Thyroid gland (tissue), 4 donors: ENCODE measurements around the gene SURF6. TPM values are rescaled to one million over a fixed set of nuclear protein-coding genes. Genes with fewer than 3 reads are reported as not detected.
"Not testable (repeated sequence)": the region's sequence is repeated elsewhere in the genome, so short reads cannot be mapped to it uniquely, and the experiment has no call there.

Experiments
- DNase-seq, 2 donors: peaks; one replicate each; pipeline ENCODE4 v3.0.0-alpha.2; 2019
- H3K27ac ChIP-seq, 3 donors: fragments of 200-600 bp; sonication (generic); 1 replicate in 2 of 3; 2 replicates in 1 of 3; pipeline ENCODE4 v1.5.1; 2016 to 2019; ENCODE audit warnings: mild to moderate bottlenecking in 1 of 3, moderate library complexity in 1 of 3
- H3K27me3 ChIP-seq: fragments of 200-600 bp; sonication (generic); one replicate; pipeline ENCODE4 v1.5.1; 2019
- H3K36me3 ChIP-seq, 2 donors: fragments of 200-600 bp; sonication (generic); one replicate each; pipeline ENCODE4 v1.5.1; 2016 to 2019
- H3K4me1 ChIP-seq, 2 donors: fragments of 200-600 bp; sonication (generic); one replicate each; pipeline ENCODE4 v1.5.1; 2017 to 2019
- H3K4me3 ChIP-seq, 3 donors: fragments of 200-600 bp; sonication (generic); replicated peaks in 1 of 3; 1 replicate in 2 of 3; 2 replicates in 1 of 3; pipeline ENCODE4 v1.5.1; 2016; ENCODE audit warnings: mild to moderate bottlenecking in 1 of 3
- H3K9me3 ChIP-seq: fragments of 200-600 bp; sonication (generic); one replicate; pipeline ENCODE4 v1.5.1; 2017
- CTCF ChIP-seq, 6 experiments: fragments of 200-600 bp in 3 of 6; fragments of 450-650 bp in 3 of 6; sonication (generic) in 3 of 6; IDR thresholded peaks; one replicate each; pipeline ENCODE4 v1.5.1; 2016 to 2019; ENCODE audit warnings: antibody characterized with exemption in 6 of 6, mild to moderate bottlenecking in 2 of 6, inconsistent platforms in 1 of 6, moderate library complexity in 1 of 6
- POLR2A ChIP-seq, 2 donors: fragments of 450-650 bp; IDR thresholded peaks; one replicate each; pipeline ENCODE4 v1.6.1; 2017; ENCODE audit warnings: antibody characterized with exemption in 2 of 2, mild to moderate bottlenecking in 2 of 2, moderate library complexity in 1 of 2
- WGBS, 2 donors: methylation state at CpG; one replicate each; pipeline ENCODE4 v1.1.5; 2017; 5-methylcytosine and 5-hydroxymethylcytosine counted together
- intact Hi-C: fragments of 100-400 bp; cut with DNase I; formaldehyde crosslinking; loops from one replicate; pipeline ENCODE4 v1.15.1; 2023
- total RNA-seq, 4 donors: library from RNA; depleted of rRNA; stranded (reverse); fragments of >200 nt; gene quantifications; one replicate each; pipeline ENCODE4 v1.2.3, GENCODE V29; 2016

SURF6 gene
- total RNA-seq, 4 donors from 2014 or later = 18.4 to 34.9 (median 22.0) TPM

- H3K9me3 ChIP-seq = no peaks in the 10 kb centered on the region
- no peak for DNase-seq
- WGBS, 2 donors = 88 to 92% methylated on average over 10 of the region's 10 CpGs
- H3K4me3 ChIP-seq = no peak overlapping the region
- H3K27ac ChIP-seq = no peak overlapping the region
- no peaks in the 10 kb centered on the region for H3K36me3 ChIP-seq
- TF ChIP-seq POLR2A (IDR thresholded peaks at IDR 0.05) = no peak
- TF ChIP-seq CTCF (IDR thresholded peaks at IDR 0.05) = no peak
- intact Hi-C loops = no loop called here
- no peaks in the 10 kb centered on the region for H3K27me3 ChIP-seq
- H3K4me1 ChIP-seq = peaks cover 8 to 12% of the 10 kb centered on the region in 2 donors
Measured at GRCh38 chr9:133323211-133323610, 12.8 kb downstream of the SURF6 start.

- WGBS, 2 donors = 88% methylated on average over 14 of the region's 14 CpGs
- H3K9me3 ChIP-seq = no peaks in the 10 kb centered on the region
Measured at GRCh38 chr9:133322701-133323100, 13.3 kb downstream of the SURF6 start.

GRCh38 chr9:133321411-133321935 lies 14.5 kb downstream of the SURF6 start:
- intact Hi-C loops = no loop called here
- WGBS, 2 donors = 81 to 86% methylated on average over 13 of the region's 13 CpGs

More at GRCh38 chr9:133322701-133323100, 13.3 kb downstream of the SURF6 start:
- Histone ChIP-seq H3K27me3 (no peaks in the 10 kb centered on the region), H3K36me3 (no peaks in the 10 kb centered on the region), H3K4me1 (peaks cover 7 to 8% of the 10 kb centered on the region in 2 donors), H3K27ac (no peak overlapping the region), H3K4me3 (no peak overlapping the region)
- TF ChIP-seq POLR2A (IDR thresholded peaks at IDR 0.05) (no peak), CTCF (IDR thresholded peaks at IDR 0.05) (no peak)
- no peak for DNase-seq
- intact Hi-C loops = no loop called here

GRCh38 chr9:133320421-133320881 lies 15.5 kb downstream of the SURF6 start:
- WGBS, 2 donors = 79 to 91% methylated on average over 6 to 9 of the region's 13 CpGs
- H3K4me1 ChIP-seq = no peaks in the 10 kb centered on the region
- H3K9me3 ChIP-seq = no peaks in the 10 kb centered on the region
- no peaks in the 10 kb centered on the region for H3K27me3 ChIP-seq
- H3K4me3 ChIP-seq = no peak overlapping the region
- no peak overlapping the region for H3K27ac ChIP-seq
- no peak for TF ChIP-seq CTCF (IDR thresholded peaks at IDR 0.05)
- no peak for TF ChIP-seq POLR2A (IDR thresholded peaks at IDR 0.05)
- DNase-seq = no peak
- intact Hi-C loops = no loop called here
- no peaks in the 10 kb centered on the region for H3K36me3 ChIP-seq

More at GRCh38 chr9:133321411-133321935, 14.5 kb downstream of the SURF6 start:
- H3K27ac ChIP-seq = no peak overlapping the region
- H3K4me1 ChIP-seq = peaks cover 0 to 5% of the 10 kb centered on the region in 2 donors
- H3K27me3 ChIP-seq = no peaks in the 10 kb centered on the region
- H3K9me3 ChIP-seq = no peaks in the 10 kb centered on the region
- no peak overlapping the region for H3K4me3 ChIP-seq
- TF ChIP-seq CTCF (IDR thresholded peaks at IDR 0.05) (no peak), POLR2A (IDR thresholded peaks at IDR 0.05) (no peak)
- H3K36me3 ChIP-seq = no peaks in the 10 kb centered on the region
- no peak for DNase-seq

- H3K4me3 ChIP-seq, H3K27ac ChIP-seq, intact Hi-C loops, H3K4me1 ChIP-seq, H3K36me3 ChIP-seq, H3K9me3 ChIP-seq, H3K27me3 ChIP-seq, DNase-seq: not testable (repeated sequence)
- 77 to 85% methylated on average over 4 to 7 of the region's 13 CpGs for WGBS, 2 donors
Measured at GRCh38 chr9:133317551-133317950, 18.4 kb downstream of the SURF6 start.
